Transverse colon (tissue), 4 donors: ENCODE measurements around the gene RAB13.

ENCODE experiments used
- CTCF ChIP-seq, 5 experiments: fragments of 200-600 bp in 3 of 5; fragments of 450-650 bp in 2 of 5; sonication (generic) in 3 of 5; IDR thresholded peaks; 1 replicate in 2 of 5; 2 replicates in 3 of 5; pipeline ENCODE4 v1.5.1; 2016 to 2017; ENCODE audit warnings: antibody characterized with exemption in 5 of 5, inconsistent platforms in 3 of 5, mild to moderate bottlenecking in 2 of 5, moderate library complexity in 1 of 5
- EP300 ChIP-seq: sonication (generic); formaldehyde crosslinking; IDR thresholded peaks from one replicate; pipeline ENCODE4 v1.6.1; 2017; ENCODE audit warnings: antibody characterized with exemption, low read depth
- POLR2A ChIP-seq: fragments of 450-650 bp; IDR thresholded peaks from one replicate; pipeline ENCODE4 v1.6.1; 2016; ENCODE audit warnings: antibody characterized with exemption, mild to moderate bottlenecking, moderate library complexity
- POLR2AphosphoS5 ChIP-seq, 3 donors: sonication (generic); formaldehyde crosslinking; IDR thresholded peaks; one replicate each; pipeline ENCODE4 v1.6.1; 2016; ENCODE audit warnings: antibody characterized with exemption in 3 of 3

GRCh38 chr1:153991806-153992205, 5.7 kb upstream of the RAB13 start:
- no peak for TF ChIP-seq CTCF (IDR thresholded peaks at IDR 0.05)
- no peak for TF ChIP-seq EP300
- TF ChIP-seq POLR2A: no peak
- no peak for TF ChIP-seq POLR2AphosphoS5 (IDR thresholded peaks at IDR 0.05)
